Kidney (tissue), 14 donors: ENCODE data around the gene SLC6A11. TPM values are rescaled to one million over a fixed set of nuclear protein-coding genes. Genes with fewer than 3 reads are reported as not detected.

Source experiments
- DNase-seq, 5 donors: peaks; one replicate each; pipeline ENCODE4 v3.0.0-alpha.2; 2013 to 2020
- FAIRE-seq: peaks from 2 replicates; lab custom pipeline; 2012; peaks lifted over from hg19 to GRCh38; lab: Jason Lieb, UNC
- H3K27ac ChIP-seq, 2 donors: one replicate each; pipeline ENCODE4 v1.7.0; 2013; ENCODE audit warnings: low read depth in 2 of 2, low read length in 2 of 2, inconsistent platforms in 1 of 2
- H3K27me3 ChIP-seq: one replicate; pipeline ENCODE4 v1.7.1; 2013; ENCODE audit warnings: low read length, inconsistent platforms; ENCODE audit not compliant: control insufficient read depth, insufficient read depth
- H3K36me3 ChIP-seq, 3 donors: one replicate each; pipeline versions ENCODE4 v1.7.0 to v1.7.1; 2013; ENCODE audit warnings: low read length in 3 of 3, control low read depth in 1 of 3, inconsistent platforms in 1 of 3; ENCODE audit not compliant: insufficient read depth in 3 of 3, control insufficient read depth in 2 of 3
- H3K4me1 ChIP-seq, 3 donors: one replicate each; pipeline versions ENCODE4 v1.7.0 to v1.7.1; 2013; ENCODE audit warnings: low read length in 3 of 3, inconsistent platforms in 1 of 3, low read depth in 1 of 3; ENCODE audit not compliant: control insufficient read depth in 2 of 3, insufficient read depth in 2 of 3
- H3K4me3 ChIP-seq, 3 donors: one replicate each; pipeline versions ENCODE4 v1.7.0 to v1.8.1; 2013; ENCODE audit warnings: low read length in 3 of 3, control low read depth in 1 of 3, inconsistent platforms in 1 of 3
- H3K9ac ChIP-seq, 3 donors: one replicate each; pipeline versions ENCODE4 v1.7.0 to v1.7.1; 2013; ENCODE audit warnings: low read length in 3 of 3, control low read depth in 1 of 3, inconsistent platforms in 1 of 3
- H3K9me3 ChIP-seq, 3 donors: one replicate each; pipeline versions ENCODE4 v1.7.0 to v1.7.1; 2013; ENCODE audit warnings: low read length in 3 of 3, control low read depth in 1 of 3, inconsistent platforms in 1 of 3; ENCODE audit not compliant: control insufficient read depth in 2 of 3, insufficient read depth in 1 of 3
- intact Hi-C: fragments of 100-400 bp; cut with DNase I; formaldehyde crosslinking; loops from one replicate; pipeline ENCODE4 v1.11.1; 2022
- polyA plus RNA-seq: library from polyadenylated mRNA; stranded (reverse); fragments of 350-450 nt; fragmentation: Illumina TruSeq; extraction: RNeasy Lipid Tissue Mini Kit (QIAGEN cat#74804); gene quantifications from one replicate; pipeline ENCODE4 v1.2.3, GENCODE V29; 2014; ENCODE audit warnings: low read depth, low replicate concordance; ENCODE audit not compliant: insufficient read depth
- total RNA-seq: library from RNA; stranded (reverse); fragmentation: NEBNext Ultra II Directional; extraction: Animal tissue kit (Norgen Biotek cat#: 25700); gene quantifications from one replicate; pipeline ENCODE4 v1.2.1, GENCODE V29; 2021
- TF ChIP-seq, protein P1 (sequence below): IDR thresholded peaks from 3 replicates; pipeline ENCODE4 v1.5.1; 2012; ENCODE audit warnings: mild to moderate bottlenecking, moderate library complexity, borderline replicate concordance; ENCODE audit not compliant: insufficient read depth; ENCODE audit errors: extremely low read depth
- donor health status: control.
- donor health status: control.
- donor health status: control.
- donor health status: control.
- donor health status: control.
- donor health status: DM: yes; HTN: yes; CAD: no.
- donor health status: Normal renal cell carcinoma (clear cell type).

SLC6A11 gene
- total and polyA plus RNA-seq, 2 donors from 2014 or later, result 0.38 TPM; not detected in 1

DNA sequence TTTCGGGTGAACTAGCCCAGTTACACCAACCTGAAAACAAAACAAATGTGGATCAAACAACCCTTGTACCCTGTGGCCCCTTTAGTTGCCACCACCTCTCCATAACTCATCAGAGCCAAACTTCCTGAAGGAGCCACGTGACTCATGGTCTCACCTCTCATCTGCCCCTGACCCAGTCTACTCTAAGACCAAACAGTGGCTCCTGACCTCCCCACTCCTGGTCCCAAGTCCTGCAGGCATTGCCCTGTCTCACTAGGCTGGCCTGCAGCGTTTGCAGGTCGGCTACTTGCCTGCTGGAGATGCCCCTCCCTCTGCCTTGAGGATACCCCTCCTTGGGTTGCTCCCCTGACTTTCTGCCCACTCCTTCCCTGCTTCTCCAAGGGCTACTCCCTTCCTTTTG lies 23.1 kb downstream of the SLC6A11 start:
- TF ChIP-seq, protein P1, sequence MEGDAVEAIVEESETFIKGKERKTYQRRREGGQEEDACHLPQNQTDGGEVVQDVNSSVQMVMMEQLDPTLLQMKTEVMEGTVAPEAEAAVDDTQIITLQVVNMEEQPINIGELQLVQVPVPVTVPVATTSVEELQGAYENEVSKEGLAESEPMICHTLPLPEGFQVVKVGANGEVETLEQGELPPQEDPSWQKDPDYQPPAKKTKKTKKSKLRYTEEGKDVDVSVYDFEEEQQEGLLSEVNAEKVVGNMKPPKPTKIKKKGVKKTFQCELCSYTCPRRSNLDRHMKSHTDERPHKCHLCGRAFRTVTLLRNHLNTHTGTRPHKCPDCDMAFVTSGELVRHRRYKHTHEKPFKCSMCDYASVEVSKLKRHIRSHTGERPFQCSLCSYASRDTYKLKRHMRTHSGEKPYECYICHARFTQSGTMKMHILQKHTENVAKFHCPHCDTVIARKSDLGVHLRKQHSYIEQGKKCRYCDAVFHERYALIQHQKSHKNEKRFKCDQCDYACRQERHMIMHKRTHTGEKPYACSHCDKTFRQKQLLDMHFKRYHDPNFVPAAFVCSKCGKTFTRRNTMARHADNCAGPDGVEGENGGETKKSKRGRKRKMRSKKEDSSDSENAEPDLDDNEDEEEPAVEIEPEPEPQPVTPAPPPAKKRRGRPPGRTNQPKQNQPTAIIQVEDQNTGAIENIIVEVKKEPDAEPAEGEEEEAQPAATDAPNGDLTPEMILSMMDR, result no peak
- intact Hi-C loops, result no loop called here
- Histone ChIP-seq H3K9me3 (no peaks in the 10 kb centered on the region), H3K4me3 (no peak overlapping the region), H3K36me3 (no peaks in the 10 kb centered on the region), H3K4me1 (no peaks in the 10 kb centered on the region), H3K9ac (no peak overlapping the region), H3K27me3 (no peaks in the 10 kb centered on the region), H3K27ac (no peak overlapping the region)
- no peak for DNase-seq
- no peak for FAIRE-seq

DNA sequence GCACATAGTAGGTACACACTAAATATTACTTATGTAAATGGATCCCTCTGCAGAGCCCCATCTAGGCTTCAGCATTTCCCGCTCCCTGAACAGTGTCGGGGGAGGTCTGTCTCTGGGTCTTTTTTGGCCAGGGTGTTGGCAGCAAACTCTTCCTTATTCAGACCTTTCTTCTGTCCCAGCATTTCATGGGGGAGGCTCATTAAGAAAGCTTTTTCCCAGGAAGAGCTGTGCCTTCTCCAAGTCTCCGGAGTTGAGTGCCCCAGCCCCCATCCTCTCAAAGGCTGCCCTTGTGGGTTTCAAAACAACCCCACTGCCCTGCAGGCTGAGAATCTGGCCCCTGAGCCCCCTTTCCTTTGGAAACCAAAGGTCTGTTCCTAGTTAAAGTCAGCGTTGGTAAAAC lies 25.1 kb downstream of the SLC6A11 start:
- H3K9ac ChIP-seq, result no peak overlapping the region
- FAIRE-seq (no peak), DNase-seq (no peak)
- H3K27ac ChIP-seq, result no peak overlapping the region
- no peaks in the 10 kb centered on the region for H3K27me3 ChIP-seq
- intact Hi-C loops, result no loop called here
- H3K4me1 ChIP-seq, result no peaks in the 10 kb centered on the region
- H3K36me3 ChIP-seq, result no peaks in the 10 kb centered on the region
- TF ChIP-seq, protein P1, result no peak
- no peaks in the 10 kb centered on the region for H3K9me3 ChIP-seq
- H3K4me3 ChIP-seq, result no peak overlapping the region

DNA sequence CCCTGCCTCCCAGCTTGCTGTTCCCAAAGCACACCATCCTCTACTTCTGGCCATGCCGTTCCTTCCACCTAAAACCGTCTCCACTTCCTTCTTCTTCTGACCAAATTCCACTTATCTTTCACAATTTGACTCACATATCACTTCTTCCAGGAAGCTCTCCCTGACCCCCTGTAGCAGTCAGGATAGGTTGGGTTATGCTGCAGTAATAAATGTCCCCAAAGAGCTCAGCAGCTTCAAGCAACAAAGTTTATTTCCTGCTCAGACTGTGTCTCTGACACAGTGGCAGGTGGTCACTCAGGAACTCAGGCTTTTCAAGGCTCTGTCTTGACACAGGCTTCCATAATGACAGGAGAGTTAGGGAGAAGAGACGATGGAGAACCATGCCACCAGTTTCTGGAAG lies 27.4 kb downstream of the SLC6A11 start:
- Histone ChIP-seq H3K36me3 (no peaks in the 10 kb centered on the region), H3K9ac (no peak overlapping the region), H3K27me3 (no peaks in the 10 kb centered on the region), H3K4me1 (no peaks in the 10 kb centered on the region), H3K4me3 (no peak overlapping the region), H3K27ac (no peak overlapping the region), H3K9me3 (no peaks in the 10 kb centered on the region)
- intact Hi-C loops, result no loop called here
- TF ChIP-seq, protein P1, result no peak
- DNase-seq (no peak), FAIRE-seq (no peak)
